H1 (cell line): ENCODE data around the gene POU2F1. TPM values are rescaled to one million over a fixed set of nuclear protein-coding genes. Genes with fewer than 3 reads are reported as not detected.

Experiments
- polyA plus RNA-seq, 7 experiments: library from polyadenylated mRNA; depleted of rRNA in 3 of 7; stranded (reverse) in 5 of 7; unstranded in 2 of 7; fragments of >200 nt in 5 of 7; fragments of 200-250 nt in 2 of 7; gene quantifications; 1 replicate in 5 of 7; 2 replicates in 1 of 7; 4 replicates in 1 of 7; pipeline versions ENCODE4 v1.2.1 to v1.2.3, GENCODE V29; 2011 to 2013; ENCODE audit warnings: missing spikeins in 2 of 7, mixed read lengths in 2 of 7
- total RNA-seq: library from RNA; stranded (reverse); fragmentation: NEBNext Ultra II Directional; extraction: Animal tissue kit (Norgen Biotek cat#: 25700); gene quantifications from 2 replicates; pipeline ENCODE4 v1.2.1, GENCODE V29; 2021
- TF ChIP-seq, protein P1 (sequence below): IDR thresholded peaks from 2 replicates; pipeline ENCODE4 v1.6.1; 2012; ENCODE audit warnings: inconsistent platforms

POU2F1 gene
- total and polyA plus RNA-seq, 2 of the 8 experiments (the other 6 are each of a cell fraction or from before 2014, with no cell fraction given): 37.0 to 57.2 TPM

GRCh38 chr1:167247754-167248153 is 27.1 kb downstream of the POU2F1 start (continued):
- TF ChIP-seq, protein P1, sequence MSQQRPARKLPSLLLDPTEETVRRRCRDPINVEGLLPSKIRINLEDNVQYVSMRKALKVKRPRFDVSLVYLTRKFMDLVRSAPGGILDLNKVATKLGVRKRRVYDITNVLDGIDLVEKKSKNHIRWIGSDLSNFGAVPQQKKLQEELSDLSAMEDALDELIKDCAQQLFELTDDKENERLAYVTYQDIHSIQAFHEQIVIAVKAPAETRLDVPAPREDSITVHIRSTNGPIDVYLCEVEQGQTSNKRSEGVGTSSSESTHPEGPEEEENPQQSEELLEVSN: no peak
